ENCODE results near the gene CAMK1D.

Gene CAMK1D

GRCh38 chr10:12822126-12822892 lies 473.0 kb downstream of the CAMK1D start:
- Histone ChIP-seq H3K36me3 (ENCODE audit: control insufficient read depth, insufficient read depth, low read length) (no peaks in the 10 kb centered on the region), H3K79me1 (ENCODE audit: low read length) (no peaks in the 10 kb centered on the region), H3K27me3 (ENCODE audit: insufficient read depth, low read length, poor library complexity) (no peaks in the 10 kb centered on the region), H3K27ac (ENCODE audit: low read depth, low read length) (no peak overlapping the region), H3K18ac (ENCODE audit: low read length) (no peak overlapping the region), H4K8ac (ENCODE audit: low read depth, low read length) (no peak overlapping the region), H3K79me2 (ENCODE audit: control insufficient read depth, insufficient read depth, low read length) (no peaks in the 10 kb centered on the region), H3K4me1 (ENCODE audit: control insufficient read depth, low read depth, low read length) (no peaks in the 10 kb centered on the region), H3K4me2 (ENCODE audit: low read length) (no peak overlapping the region), H2BK120ac (ENCODE audit: low read depth, low read length) (no peak overlapping the region), H2BK15ac (replicated peaks; ENCODE audit: low read depth) (no peak overlapping the region), H2BK5ac (ENCODE audit: low read length) (no peak overlapping the region), H3K4me3 (ENCODE audit: low read length) (no peak overlapping the region), H3K4ac (ENCODE audit: low read depth, low read length) (no peak overlapping the region), H2AK5ac (ENCODE audit: low read length) (no peak overlapping the region), H3K23ac (ENCODE audit: low read length) (no peak overlapping the region), H3K56ac (ENCODE audit: low read length) (peak overlapping the region; percentile 15), H4K5ac (ENCODE audit: low read length) (no peak overlapping the region), H3K9ac (ENCODE audit: low read length) (no peak overlapping the region)
- no CpG with 5 or more reads among the region's 16 CpGs for WGBS (ENCODE audit: extremely low coverage, insufficient coverage, low lambda C conversion rate)
- DNase-seq: no peak

DNA sequence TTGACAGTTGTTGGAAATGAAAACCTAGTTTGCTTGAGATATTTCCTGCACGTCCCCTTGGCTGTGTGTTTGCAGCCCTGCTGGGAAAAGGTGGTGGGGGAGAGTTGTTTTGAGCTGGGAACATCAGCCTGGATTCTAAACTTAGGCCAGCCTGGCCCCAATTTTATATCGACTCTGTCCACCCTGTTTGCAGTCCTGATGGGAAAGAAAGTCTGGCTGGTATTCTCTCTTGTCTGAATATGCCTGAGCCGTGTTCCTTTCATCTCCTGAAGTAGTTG lies 473.5 kb downstream of the CAMK1D start:
- H3K27ac ChIP-seq (ENCODE audit: low read depth, low read length): no peak overlapping the region
- no peak overlapping the region for H3K23ac ChIP-seq (ENCODE audit: low read length)
- H4K8ac ChIP-seq (ENCODE audit: low read depth, low read length): no peak overlapping the region
- H4K5ac ChIP-seq (ENCODE audit: low read length): no peak overlapping the region
- H3K79me1 ChIP-seq (ENCODE audit: low read length): no peaks in the 10 kb centered on the region
- no peaks in the 10 kb centered on the region for H3K79me2 ChIP-seq (ENCODE audit: control insufficient read depth, insufficient read depth, low read length)
- H3K9ac ChIP-seq (ENCODE audit: low read length): no peak overlapping the region
- no peak overlapping the region for H2AK5ac ChIP-seq (ENCODE audit: low read length)
- no peak overlapping the region for H2BK5ac ChIP-seq (ENCODE audit: low read length)
- no peaks in the 10 kb centered on the region for H3K27me3 ChIP-seq (ENCODE audit: insufficient read depth, low read length, poor library complexity)
- H3K18ac ChIP-seq (ENCODE audit: low read length): no peak overlapping the region
- no CpG with 5 or more reads among the region's 3 CpGs for WGBS (ENCODE audit: extremely low coverage, insufficient coverage, low lambda C conversion rate)
- H3K4me2 ChIP-seq (ENCODE audit: low read length): no peak overlapping the region
- DNase-seq: no peak
- H3K4me1 ChIP-seq (ENCODE audit: control insufficient read depth, low read depth, low read length): no peaks in the 10 kb centered on the region
- no peak overlapping the region for H3K4ac ChIP-seq (ENCODE audit: low read depth, low read length)
- no peak overlapping the region for H3K4me3 ChIP-seq (ENCODE audit: low read length)
- no peak overlapping the region for H2BK15ac ChIP-seq (replicated peaks; ENCODE audit: low read depth)
- no peaks in the 10 kb centered on the region for H3K36me3 ChIP-seq (ENCODE audit: control insufficient read depth, insufficient read depth, low read length)
- H2BK120ac ChIP-seq (ENCODE audit: low read depth, low read length): no peak overlapping the region
- H3K56ac ChIP-seq (ENCODE audit: low read length): no peak overlapping the region

- Histone ChIP-seq H2BK15ac (replicated peaks; ENCODE audit: low read depth) (no peak overlapping the region), H3K56ac (ENCODE audit: low read length) (no peak overlapping the region)
Measured at GRCh38 chr10:12823328-12823727, 474.0 kb downstream of the CAMK1D start.

GRCh38 chr10:12825260-12825849 lies 476.0 kb downstream of the CAMK1D start:
- H2BK5ac ChIP-seq (ENCODE audit: low read length): no peak overlapping the region
- H3K4me3 ChIP-seq (ENCODE audit: low read length): no peak overlapping the region
- no peak overlapping the region for H2AK5ac ChIP-seq (ENCODE audit: low read length)
- no peak overlapping the region for H3K9ac ChIP-seq (ENCODE audit: low read length)
- no peaks in the 10 kb centered on the region for H3K79me1 ChIP-seq (ENCODE audit: low read length)
- no peaks in the 10 kb centered on the region for H3K27me3 ChIP-seq (ENCODE audit: insufficient read depth, low read length, poor library complexity)
- H3K36me3 ChIP-seq (ENCODE audit: control insufficient read depth, insufficient read depth, low read length): no peaks in the 10 kb centered on the region
- H4K5ac ChIP-seq (ENCODE audit: low read length): no peak overlapping the region
- no peak overlapping the region for H3K56ac ChIP-seq (ENCODE audit: low read length)
- no peaks in the 10 kb centered on the region for H3K79me2 ChIP-seq (ENCODE audit: control insufficient read depth, insufficient read depth, low read length)
- WGBS (ENCODE audit: extremely low coverage, insufficient coverage, low lambda C conversion rate): no CpG with 5 or more reads among the region's 12 CpGs
- H3K4me1 ChIP-seq (ENCODE audit: control insufficient read depth, low read depth, low read length): no peaks in the 10 kb centered on the region
- H2BK120ac ChIP-seq (ENCODE audit: low read depth, low read length): no peak overlapping the region
- H3K18ac ChIP-seq (ENCODE audit: low read length): no peak overlapping the region
- H3K27ac ChIP-seq (ENCODE audit: low read depth, low read length): no peak overlapping the region
- H3K4ac ChIP-seq (ENCODE audit: low read depth, low read length): no peak overlapping the region
- DNase-seq: no peak
- H3K23ac ChIP-seq (ENCODE audit: low read length): no peak overlapping the region
- no peak overlapping the region for H3K4me2 ChIP-seq (ENCODE audit: low read length)
- no peak overlapping the region for H4K8ac ChIP-seq (ENCODE audit: low read depth, low read length)
- no peak overlapping the region for H2BK15ac ChIP-seq (replicated peaks; ENCODE audit: low read depth)

More at GRCh38 chr10:12823328-12823727, 474.0 kb downstream of the CAMK1D start:
- Histone ChIP-seq H2AK5ac (ENCODE audit: low read length) (no peak overlapping the region), H3K27ac (ENCODE audit: low read depth, low read length) (no peak overlapping the region), H3K79me1 (ENCODE audit: low read length) (no peaks in the 10 kb centered on the region), H3K27me3 (ENCODE audit: insufficient read depth, low read length, poor library complexity) (no peaks in the 10 kb centered on the region), H3K18ac (ENCODE audit: low read length) (no peak overlapping the region), H3K4me2 (ENCODE audit: low read length) (no peak overlapping the region), H3K79me2 (ENCODE audit: control insufficient read depth, insufficient read depth, low read length) (no peaks in the 10 kb centered on the region), H3K9ac (ENCODE audit: low read length) (no peak overlapping the region), H3K4me1 (ENCODE audit: control insufficient read depth, low read depth, low read length) (no peaks in the 10 kb centered on the region), H2BK120ac (ENCODE audit: low read depth, low read length) (no peak overlapping the region), H3K23ac (ENCODE audit: low read length) (no peak overlapping the region), H3K4me3 (ENCODE audit: low read length) (no peak overlapping the region), H2BK5ac (ENCODE audit: low read length) (no peak overlapping the region), H3K4ac (ENCODE audit: low read depth, low read length) (no peak overlapping the region), H3K36me3 (ENCODE audit: control insufficient read depth, insufficient read depth, low read length) (no peaks in the 10 kb centered on the region), H4K5ac (ENCODE audit: low read length) (no peak overlapping the region), H4K8ac (ENCODE audit: low read depth, low read length) (no peak overlapping the region)
- DNase-seq: no peak
- WGBS (ENCODE audit: extremely low coverage, insufficient coverage, low lambda C conversion rate): no CpG with 5 or more reads among the region's 3 CpGs

DNA sequence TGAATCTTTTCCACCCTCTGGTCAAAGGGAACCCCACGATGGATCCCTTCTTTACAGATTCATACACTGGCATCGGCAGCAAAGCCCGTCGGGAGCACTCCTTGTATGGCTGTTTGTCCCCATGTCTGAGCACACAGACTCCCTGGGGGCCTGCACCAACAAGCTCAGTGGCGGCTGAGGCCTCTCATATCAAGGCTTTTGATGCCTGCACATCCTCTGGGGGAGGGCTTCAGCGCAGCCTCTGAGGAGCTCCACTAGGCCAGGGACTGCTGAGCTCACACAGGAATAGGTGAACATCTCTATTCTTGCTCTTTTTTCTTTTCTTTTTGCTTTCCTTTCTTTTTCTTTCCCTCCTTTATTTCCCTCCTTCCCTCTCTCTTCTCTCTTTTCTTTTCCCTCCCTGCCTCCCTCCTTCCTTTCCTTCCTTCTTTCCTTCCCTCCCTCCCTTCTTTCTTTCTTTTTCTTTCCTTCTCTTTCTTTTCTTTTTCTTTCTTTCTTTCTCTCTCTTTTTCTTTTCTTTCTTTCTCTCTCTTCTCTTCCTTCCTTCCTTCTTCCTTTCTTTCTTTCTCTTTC lies 477.5 kb downstream of the CAMK1D start:
- H3K4me1 ChIP-seq (ENCODE audit: control insufficient read depth, low read depth, low read length): no peaks in the 10 kb centered on the region
- no peak overlapping the region for H3K4ac ChIP-seq (ENCODE audit: low read depth, low read length)
- WGBS (ENCODE audit: extremely low coverage, insufficient coverage, low lambda C conversion rate): no CpG with 5 or more reads among the region's 6 CpGs
- H3K4me3 ChIP-seq (ENCODE audit: low read length): no peak overlapping the region
- no peaks in the 10 kb centered on the region for H3K36me3 ChIP-seq (ENCODE audit: control insufficient read depth, insufficient read depth, low read length)
- no peak for DNase-seq
- H3K9ac ChIP-seq (ENCODE audit: low read length): no peak overlapping the region
- no peak overlapping the region for H2BK120ac ChIP-seq (ENCODE audit: low read depth, low read length)
- no peak overlapping the region for H2BK15ac ChIP-seq (replicated peaks; ENCODE audit: low read depth)
- no peak overlapping the region for H3K4me2 ChIP-seq (ENCODE audit: low read length)
- H3K79me1 ChIP-seq (ENCODE audit: low read length): no peaks in the 10 kb centered on the region
- H3K18ac ChIP-seq (ENCODE audit: low read length): no peak overlapping the region
- H3K23ac ChIP-seq (ENCODE audit: low read length): no peak overlapping the region
- no peaks in the 10 kb centered on the region for H3K79me2 ChIP-seq (ENCODE audit: control insufficient read depth, insufficient read depth, low read length)
- no peaks in the 10 kb centered on the region for H3K27me3 ChIP-seq (ENCODE audit: insufficient read depth, low read length, poor library complexity)
- H2AK5ac ChIP-seq (ENCODE audit: low read length): no peak overlapping the region
- H3K27ac ChIP-seq (ENCODE audit: low read depth, low read length): no peak overlapping the region
- H4K5ac ChIP-seq (ENCODE audit: low read length): no peak overlapping the region
- H2BK5ac ChIP-seq (ENCODE audit: low read length): no peak overlapping the region
- H3K56ac ChIP-seq (ENCODE audit: low read length): no peak overlapping the region
- H4K8ac ChIP-seq (ENCODE audit: low read depth, low read length): no peak overlapping the region
